GM19463 (cell line): ENCODE measurements around the gene CDH15.

Experiments used
- ATAC-seq: cut with Tn5 transposase; IDR thresholded peaks from one replicate; pipeline ENCODE4 v1.9.1; 2021; ENCODE audit warnings: mild to moderate bottlenecking, moderate library complexity; ENCODE audit not compliant: unreplicated experiment

The CDH15 gene

GRCh38 chr16:89170346-89171215, 967 bp upstream of the CDH15 start:
- no peak for ATAC-seq

DNA sequence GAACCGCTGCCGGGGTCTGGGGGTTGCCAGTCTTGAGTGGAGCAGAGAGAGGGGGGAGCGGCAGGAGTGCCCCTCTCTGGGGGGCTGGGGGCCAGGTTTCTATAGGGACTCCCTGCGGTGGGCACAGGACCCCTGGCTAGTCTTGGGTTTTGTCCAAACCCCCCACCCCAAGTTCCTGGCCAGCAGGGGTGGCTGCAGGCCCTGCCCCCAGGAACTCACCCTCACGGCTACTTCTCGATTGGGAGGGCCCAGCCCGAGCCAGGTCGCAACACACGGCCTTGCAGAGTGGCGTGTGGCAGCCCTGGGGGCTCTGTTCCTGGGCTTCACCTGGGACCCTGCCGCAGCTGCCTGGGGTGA, 601 bp downstream of the CDH15 start:
- ATAC-seq, result no peak

GRCh38 chr16:89172528-89173173, 1.1 kb downstream of the CDH15 start:
- ATAC-seq, result no peak

- ATAC-seq, result no peak
Measured at GRCh38 chr16:89173174-89173921, 1.8 kb downstream of the CDH15 start.

- no peak for ATAC-seq
Measured at GRCh38 chr16:89174055-89174827, 2.7 kb downstream of the CDH15 start.

- ATAC-seq, result no peak
Measured at GRCh38 chr16:89174877-89175276, 3.3 kb downstream of the CDH15 start.

- ATAC-seq, result no peak
Measured at GRCh38 chr16:89175280-89176146, 4.0 kb downstream of the CDH15 start.

DNA sequence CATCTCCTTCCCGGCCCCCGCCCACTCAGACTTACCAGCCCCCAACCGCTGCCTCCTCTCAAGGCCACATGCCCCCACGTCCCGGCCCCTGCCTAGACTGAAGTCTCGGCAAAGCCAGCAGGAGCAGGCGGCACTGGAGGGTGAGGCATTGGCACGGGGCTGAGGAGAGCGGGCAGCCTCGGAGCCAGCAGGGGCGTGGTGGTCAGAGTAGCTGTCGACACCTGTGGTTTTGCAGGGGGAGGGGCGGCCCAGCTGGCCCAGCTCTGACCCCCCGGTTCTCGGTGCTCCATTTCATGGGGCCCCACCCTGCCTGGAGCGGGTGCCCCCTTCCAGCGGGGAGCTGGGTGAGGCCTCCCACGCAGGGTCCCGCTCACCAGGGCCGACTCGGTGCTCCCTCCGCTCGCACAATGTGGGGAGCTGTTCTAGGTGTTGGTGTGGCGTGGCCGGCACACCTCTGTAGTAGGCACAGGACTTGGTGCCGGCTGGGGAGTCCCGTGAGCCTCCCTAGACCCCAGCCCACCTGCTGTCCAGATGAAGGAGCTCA, 4.7 kb downstream of the CDH15 start:
- no peak for ATAC-seq

GRCh38 chr16:89176717-89177116, 5.2 kb downstream of the CDH15 start:
- ATAC-seq, result no peak

GRCh38 chr16:89177501-89177900, 6.0 kb downstream of the CDH15 start:
- no peak for ATAC-seq

GRCh38 chr16:89178453-89179147, 7.1 kb downstream of the CDH15 start:
- no peak for ATAC-seq

GRCh38 chr16:89179148-89179484, 7.6 kb downstream of the CDH15 start:
- ATAC-seq, result no peak

- no peak for ATAC-seq
Measured at GRCh38 chr16:89179656-89180315, 8.2 kb downstream of the CDH15 start.

DNA sequence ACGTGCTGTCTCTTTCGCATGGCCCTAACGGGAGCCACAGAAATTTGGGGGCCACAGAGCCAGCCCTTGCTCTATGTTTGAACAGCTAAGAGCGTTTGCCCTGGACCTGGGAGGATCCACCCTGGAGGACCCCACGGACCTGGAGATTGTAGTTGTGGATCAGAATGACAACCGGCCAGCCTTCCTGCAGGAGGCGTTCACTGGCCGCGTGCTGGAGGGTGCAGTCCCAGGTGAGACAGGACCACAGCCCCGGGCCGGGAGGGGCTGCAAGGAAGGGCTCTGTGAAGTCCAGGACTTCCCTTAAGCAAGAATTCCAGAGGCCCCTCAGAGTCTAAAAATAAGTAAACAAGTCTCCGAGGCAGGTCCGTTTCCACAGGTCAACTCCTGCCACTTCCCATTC, 11.9 kb downstream of the CDH15 start:
- no peak for ATAC-seq

- no peak for ATAC-seq
Measured at GRCh38 chr16:89183975-89184676, 12.6 kb downstream of the CDH15 start.

DNA sequence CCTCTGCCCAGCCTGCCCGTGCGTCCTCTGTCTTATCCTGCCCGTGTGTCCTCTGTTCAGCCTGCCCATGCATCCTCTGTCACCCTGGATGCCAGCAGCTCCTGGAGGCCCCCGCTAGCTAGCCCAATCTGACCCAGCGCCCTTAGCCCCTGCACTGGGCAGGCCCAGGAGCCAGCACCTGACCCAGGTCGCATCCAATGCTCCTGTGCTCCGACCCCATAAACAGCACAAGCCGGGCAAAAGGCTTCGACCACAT, 13.1 kb downstream of the CDH15 start:
- no peak for ATAC-seq

DNA sequence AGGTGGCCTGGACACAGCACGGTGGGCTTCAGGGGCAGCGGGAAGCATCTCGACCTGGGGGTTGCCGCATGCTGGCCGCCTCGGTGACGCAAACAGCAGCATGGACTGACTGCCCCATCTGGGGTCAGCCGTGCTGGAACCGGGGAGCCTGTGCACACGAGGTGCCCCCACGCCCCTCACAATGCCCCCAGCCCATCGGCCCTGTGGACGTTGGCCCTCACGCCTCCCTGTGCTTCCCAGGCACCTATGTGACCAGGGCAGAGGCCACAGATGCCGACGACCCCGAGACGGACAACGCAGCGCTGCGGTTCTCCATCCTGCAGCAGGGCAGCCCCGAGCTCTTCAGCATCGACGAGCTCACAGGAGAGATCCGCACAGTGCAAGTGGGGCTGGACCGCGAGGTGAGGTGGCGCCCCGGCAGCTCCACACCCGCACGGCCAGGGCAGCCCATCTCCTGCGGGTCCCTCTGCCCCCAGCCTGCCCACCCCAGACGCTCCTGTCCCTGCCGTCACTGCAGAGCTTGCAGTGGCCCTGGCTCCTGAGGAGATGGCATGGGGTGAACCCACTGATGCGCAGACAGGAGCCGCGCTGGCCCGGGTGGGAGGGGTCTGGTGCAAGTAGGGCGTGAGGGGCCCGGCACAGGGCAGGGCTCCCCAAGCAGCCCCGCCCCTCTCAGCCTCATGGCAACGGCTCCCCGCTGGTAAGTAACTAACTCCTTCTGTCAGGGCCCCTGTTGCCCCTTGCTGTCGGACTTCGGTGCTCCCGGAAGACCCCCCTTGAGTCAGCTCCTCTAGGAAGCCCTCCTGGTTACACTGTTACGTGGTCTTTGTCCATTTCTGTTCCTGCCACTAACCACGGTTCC, 13.6 kb downstream of the CDH15 start:
- no peak for ATAC-seq
